ENCODE measurements around the gene OR2T10.
"Not testable (repeated sequence)": the region's sequence is repeated elsewhere in the genome, so short reads cannot be mapped to it uniquely, and the experiment has no call there.

The OR2T10 gene

GRCh38 chr1:248596615-248597014 lies 885 bp downstream of the OR2T10 start:
- no peak for DNase-seq (ENCODE audit: low read depth in 2 of 2)

GRCh38 chr1:248593226-248593625 lies 4.3 kb downstream of the OR2T10 start:
- DNase-seq (ENCODE audit: low read depth in 2 of 2): no peak

- DNase-seq (ENCODE audit: low read depth in 2 of 2): no peak
Measured at GRCh38 chr1:248592655-248593054, 4.8 kb downstream of the OR2T10 start.

- DNase-seq (ENCODE audit: low read depth in 2 of 2): no peak
Measured at GRCh38 chr1:248590055-248590454, 7.4 kb downstream of the OR2T10 start.

- no peak for DNase-seq (ENCODE audit: low read depth in 2 of 2)
Measured at GRCh38 chr1:248589334-248589733, 8.2 kb downstream of the OR2T10 start.

GRCh38 chr1:248585266-248585665 lies 12.2 kb downstream of the OR2T10 start:
- DNase-seq (ENCODE audit: low read depth in 2 of 2): no peak

GRCh38 chr1:248576260-248576980 lies 21.1 kb downstream of the OR2T10 start:
- DNase-seq (ENCODE audit: low read depth in 2 of 2): no peak

- DNase-seq (ENCODE audit: low read depth in 2 of 2): not testable (repeated sequence)
Measured at GRCh38 chr1:248574657-248575056, 22.8 kb downstream of the OR2T10 start, which contains the start of gene OR2T34. TSS of gene OR2T34 (minus strand) at chr1:248574757. CDS start at chr1:248574757, 0 bp downstream.

- DNase-seq (ENCODE audit: low read depth in 2 of 2): not testable (repeated sequence)
Measured at GRCh38 chr1:248573856-248574255, 23.6 kb downstream of the OR2T10 start.

- DNase-seq (ENCODE audit: low read depth in 2 of 2): not testable (repeated sequence)
Measured at GRCh38 chr1:248572049-248572448, 25.5 kb downstream of the OR2T10 start.

- DNase-seq (ENCODE audit: low read depth in 2 of 2): not testable (repeated sequence)
Measured at GRCh38 chr1:248570811-248571210, 26.7 kb downstream of the OR2T10 start.

GRCh38 chr1:248569049-248569448 lies 28.5 kb downstream of the OR2T10 start:
- not testable (repeated sequence) for DNase-seq (ENCODE audit: low read depth in 2 of 2)

- not testable (repeated sequence) for DNase-seq (ENCODE audit: low read depth in 2 of 2)
Measured at GRCh38 chr1:248565530-248566373, 31.7 kb downstream of the OR2T10 start.

- not testable (repeated sequence) for DNase-seq (ENCODE audit: low read depth in 2 of 2)
Measured at GRCh38 chr1:248562672-248563071, 34.8 kb downstream of the OR2T10 start, which contains the start of gene OR2T29. TSS of gene OR2T29 (minus strand) at chr1:248562772. CDS start at chr1:248559491, 3,281 bp downstream.

GRCh38 chr1:248551027-248551426 lies 46.5 kb downstream of the OR2T10 start:
- not testable (repeated sequence) for DNase-seq (ENCODE audit: low read depth in 2 of 2)

GRCh38 chr1:248547383-248547782 lies 50.1 kb downstream of the OR2T10 start:
- DNase-seq (ENCODE audit: low read depth in 2 of 2): not testable (repeated sequence)

Measured in stimulated activated CD4-positive, alpha-beta T cell treated with anti-CD3 and anti-CD28 coated beads, Interleukin-1b, Interleukin-23, amount 100 ng/mL, for 4 hours (primary cell).